Ovary (tissue), 9 donors: Measurements from ENCODE around the gene PIK3C2G. TPM values are rescaled to one million over a fixed set of nuclear protein-coding genes. Genes with fewer than 3 reads are reported as not detected.

Source experiments
- DNase-seq, 5 donors: peaks; one replicate each; pipeline ENCODE4 v3.0.0-alpha.2; 2019 to 2020
- H3K27ac ChIP-seq, 2 donors: fragments of 200-600 bp; one replicate each; pipeline versions ENCODE4 v1.5.1 to v1.8.0; 2019 to 2022
- H3K27me3 ChIP-seq: fragments of 200-600 bp; one replicate; pipeline ENCODE4 v1.8.0; 2022
- H3K36me3 ChIP-seq: fragments of 200-600 bp; sonication (generic); one replicate; pipeline ENCODE4 v1.5.1; 2019
- H3K4me1 ChIP-seq: one replicate; pipeline ENCODE4 v1.8.1; 2013; ENCODE audit warnings: mild to moderate bottlenecking, moderate library complexity; ENCODE audit not compliant: insufficient read depth
- H3K4me3 ChIP-seq: fragments of 200-600 bp; sonication (generic); one replicate; pipeline ENCODE4 v1.5.1; 2017
- H3K9me3 ChIP-seq, 2 donors: fragments of 200-600 bp in 1 of 2; sonication (generic) in 1 of 2; one replicate each; pipeline versions ENCODE4 v1.5.1 to v1.8.1; 2013 to 2019; ENCODE audit warnings: mild to moderate bottlenecking in 1 of 2, moderate library complexity in 1 of 2
- CTCF ChIP-seq, 3 donors: fragments of 450-650 bp in 2 of 3; fragments of 200-600 bp in 1 of 3; IDR thresholded peaks; one replicate each; pipeline versions ENCODE4 v1.5.1 to v1.8.0; 2016 to 2022; ENCODE audit warnings: antibody characterized with exemption in 3 of 3, mild to moderate bottlenecking in 1 of 3
- EP300 ChIP-seq: sonication (generic); formaldehyde crosslinking; IDR thresholded peaks from one replicate; pipeline ENCODE4 v1.6.1; 2017; ENCODE audit warnings: antibody characterized with exemption
- POLR2A ChIP-seq: fragments of 450-650 bp; IDR thresholded peaks from one replicate; pipeline ENCODE4 v1.6.1; 2017; ENCODE audit warnings: antibody characterized with exemption, mild to moderate bottlenecking, moderate library complexity
- WGBS, 3 donors: extraction: QIAGEN DNeasy Blood & Tissue Kit in 1 of 3; methylation state at CpG; one replicate each; pipeline versions ENCODE4 v1.1.5 to v1.1.7; 2013 to 2017; 5-methylcytosine and 5-hydroxymethylcytosine counted together
- intact Hi-C, 4 donors: fragments of 100-400 bp; cut with DNase I; formaldehyde crosslinking; loops; one replicate each; pipeline versions ENCODE4 v1.11.0 to v1.15.1; 2022 to 2023
- polyA plus RNA-seq, 2 donors: library from polyadenylated mRNA; stranded (reverse); fragments of 200-250 nt in 1 of 2; fragments of 350-450 nt in 1 of 2; fragmentation: Illumina TruSeq in 1 of 2; extraction: RNeasy Lipid Tissue Mini Kit (QIAGEN cat#74804) in 1 of 2; gene quantifications; one replicate each; pipeline ENCODE4 v1.2.3, GENCODE V29; 2013 to 2014
- total RNA-seq, 7 donors: library from RNA; depleted of rRNA in 2 of 7; stranded (reverse); fragments of >200 nt in 2 of 7; fragmentation: NEBNext Ultra II Directional in 3 of 7; extraction: Animal tissue kit (Norgen Biotek cat#: 25700) in 3 of 7; gene quantifications; one replicate each; pipeline versions ENCODE4 v1.1.0 to v1.2.4, GENCODE V29; 2016 to 2023
- donor health status: DM: no; HTN: no; CAD: no; lungs with moderate emphysema.
- donor health status: DM: no; HTN: no; CAD: no.
- donor health status: Bipolar disorder and iron deficiency.
- donor health status: DM: yes; HTN: yes; CAD: no.
- donor health status: DM: no; HTN: no; CAD: no.
- donor health status: DM: yes; HTN: yes; CAD: no.

PIK3C2G gene
- total and polyA plus RNA-seq, 9 donors, result 0.02 to 1.6 (median 0.07) TPM; not detected in 4

GRCh38 chr12:18580291-18580690 is 319.0 kb downstream of the PIK3C2G start:
- H3K27ac ChIP-seq, result no peak overlapping the region
- 16 to 22% (median 19%) methylated on average over 3 of the region's 3 CpGs for WGBS, 3 donors
- TF ChIP-seq POLR2A, result no peak
- no peak for TF ChIP-seq EP300
- TF ChIP-seq CTCF (IDR thresholded peaks at IDR 0.05), result no peak
- H3K27me3 ChIP-seq, result no peaks in the 10 kb centered on the region
- H3K4me1 ChIP-seq, result no peaks in the 10 kb centered on the region
- H3K36me3 ChIP-seq, result no peaks in the 10 kb centered on the region
- intact Hi-C loops, result no loop called here
- no peaks in the 10 kb centered on the region for H3K9me3 ChIP-seq
- no peak overlapping the region for H3K4me3 ChIP-seq
- DNase-seq, result no peak

- Histone ChIP-seq H3K4me3 (no peak overlapping the region), H3K9me3 (no peaks in the 10 kb centered on the region), H3K27ac (no peak overlapping the region), H3K27me3 (no peaks in the 10 kb centered on the region), H3K36me3 (no peaks in the 10 kb centered on the region), H3K4me1 (no peaks in the 10 kb centered on the region)
- intact Hi-C loops, result no loop called here
- no peak for DNase-seq
- TF ChIP-seq CTCF (IDR thresholded peaks at IDR 0.05), result no peak
- TF ChIP-seq EP300, result no peak
- TF ChIP-seq POLR2A, result no peak
- WGBS, 3 donors, result 13 to 16% (median 15%) methylated on average over 2 of the region's 2 CpGs
Measured at GRCh38 chr12:18580706-18581105, 319.4 kb downstream of the PIK3C2G start.

GRCh38 chr12:18581232-18581962 is 320.1 kb downstream of the PIK3C2G start:
- TF ChIP-seq EP300 (no peak), POLR2A (no peak), CTCF (IDR thresholded peaks at IDR 0.05) (no peak)
- WGBS, 3 donors, result 60 to 69% (median 62%) methylated on average over 2 of the region's 2 CpGs
- H3K27me3 ChIP-seq, result no peaks in the 10 kb centered on the region

GRCh38 chr12:18583655-18584054 is 322.3 kb downstream of the PIK3C2G start:
- H3K36me3 ChIP-seq, result no peaks in the 10 kb centered on the region
- H3K27me3 ChIP-seq, result no peaks in the 10 kb centered on the region
- no peaks in the 10 kb centered on the region for H3K4me1 ChIP-seq
- intact Hi-C loops, result no loop called here
- no peaks in the 10 kb centered on the region for H3K9me3 ChIP-seq
- H3K27ac ChIP-seq, result no peak overlapping the region
- no peak for DNase-seq
- no peak overlapping the region for H3K4me3 ChIP-seq
- TF ChIP-seq POLR2A, result no peak
- TF ChIP-seq EP300, result no peak
- TF ChIP-seq CTCF (IDR thresholded peaks at IDR 0.05), result no peak

More at GRCh38 chr12:18581232-18581962, 320.1 kb downstream of the PIK3C2G start:
- H3K4me3 ChIP-seq, result no peak overlapping the region
- no peak for DNase-seq
- no peak overlapping the region for H3K27ac ChIP-seq
- intact Hi-C loops, result no loop called here
- H3K9me3 ChIP-seq, result no peaks in the 10 kb centered on the region
- no peaks in the 10 kb centered on the region for H3K36me3 ChIP-seq
- no peaks in the 10 kb centered on the region for H3K4me1 ChIP-seq
